SKM-1 (cell line): ENCODE data around the gene SLC1A5.

Source experiments
- DNase-seq: peaks from one replicate; lab custom pipeline; 2025; ENCODE audit not compliant: unreplicated experiment; lab: John Stamatoyannopoulos, UW

The SLC1A5 gene

DNA sequence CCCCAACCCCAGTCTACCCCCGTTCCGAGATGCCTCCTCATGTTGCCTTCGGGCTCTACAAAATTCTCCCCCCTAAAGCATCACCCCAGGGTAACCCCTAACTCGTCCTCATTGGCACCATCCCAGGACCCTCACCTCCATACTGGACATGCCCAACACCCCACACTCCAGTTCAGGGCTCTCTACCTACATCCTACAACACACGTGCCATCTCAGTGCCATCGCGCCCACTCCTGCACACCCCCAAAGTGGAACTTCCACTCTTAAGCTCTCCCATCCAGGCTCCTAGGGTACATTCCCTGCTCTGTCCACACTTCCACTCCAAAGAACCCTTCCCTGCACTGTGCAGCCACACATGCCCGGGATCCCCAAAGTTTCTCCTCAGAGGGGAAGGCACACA lies 43.4 kb downstream of the SLC1A5 start:
- DNase-seq, result no peak

DNA sequence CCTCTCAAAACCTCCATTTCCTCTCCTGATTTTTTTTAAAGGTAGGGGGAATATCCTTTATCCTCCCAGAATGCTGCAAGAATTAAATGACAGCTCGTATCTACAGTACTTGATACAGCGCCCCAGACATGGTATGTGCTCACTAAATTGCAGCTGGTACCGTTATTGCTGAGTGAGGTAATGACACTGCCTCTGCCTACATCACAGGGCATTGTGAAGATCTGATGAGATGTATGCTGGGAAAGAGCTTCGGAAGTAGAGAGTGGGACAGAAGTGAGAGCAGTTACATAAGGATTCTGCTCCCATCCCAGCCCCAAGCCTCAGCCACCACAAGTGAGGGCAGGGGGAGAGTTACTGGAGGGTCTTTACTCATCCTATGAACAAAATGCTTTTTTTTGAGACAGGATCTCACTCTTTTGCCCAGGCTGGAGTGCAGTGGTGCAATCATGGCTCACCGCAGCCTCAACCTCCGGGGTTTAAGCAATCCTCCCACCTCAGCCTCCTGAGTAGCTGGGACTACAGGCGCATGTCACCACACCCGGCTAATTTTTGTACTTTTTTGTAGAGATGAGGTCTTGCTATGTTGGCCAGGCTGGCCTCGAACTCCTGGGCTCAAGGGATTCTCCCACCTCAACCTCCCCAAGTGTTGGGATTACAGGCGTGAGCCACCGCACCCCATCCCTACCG lies 44.2 kb downstream of the SLC1A5 start:
- no peak for DNase-seq

DNA sequence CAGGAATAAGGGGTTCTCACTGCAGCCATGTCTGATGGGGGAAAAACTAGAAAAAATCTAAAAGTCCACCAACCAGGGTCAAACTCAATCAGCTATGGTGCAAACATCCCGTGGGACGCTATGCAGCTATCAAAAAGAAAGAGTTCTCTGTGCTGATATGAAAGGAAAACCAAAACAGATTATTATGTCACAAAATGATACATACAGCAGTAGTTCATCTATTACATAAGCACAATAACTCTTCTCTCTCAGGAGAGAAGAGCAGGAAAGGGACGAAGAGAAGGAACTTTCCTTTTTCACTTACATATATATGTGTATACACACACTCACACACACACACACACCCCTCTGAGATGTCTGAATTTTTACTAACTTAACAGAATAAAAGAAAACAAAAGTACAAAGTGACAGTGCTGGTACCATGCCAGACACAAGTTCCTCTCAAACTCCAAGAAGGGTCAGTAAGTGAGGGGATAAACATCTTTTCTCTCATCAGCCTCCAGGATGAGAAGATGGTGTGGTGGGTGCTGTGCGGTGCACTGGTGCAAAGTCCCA lies 45.4 kb downstream of the SLC1A5 start:
- DNase-seq, result no peak

- no peak for DNase-seq
Measured at GRCh38 chr19:46741447-46741846, 46.9 kb downstream of the SLC1A5 start.

DNA sequence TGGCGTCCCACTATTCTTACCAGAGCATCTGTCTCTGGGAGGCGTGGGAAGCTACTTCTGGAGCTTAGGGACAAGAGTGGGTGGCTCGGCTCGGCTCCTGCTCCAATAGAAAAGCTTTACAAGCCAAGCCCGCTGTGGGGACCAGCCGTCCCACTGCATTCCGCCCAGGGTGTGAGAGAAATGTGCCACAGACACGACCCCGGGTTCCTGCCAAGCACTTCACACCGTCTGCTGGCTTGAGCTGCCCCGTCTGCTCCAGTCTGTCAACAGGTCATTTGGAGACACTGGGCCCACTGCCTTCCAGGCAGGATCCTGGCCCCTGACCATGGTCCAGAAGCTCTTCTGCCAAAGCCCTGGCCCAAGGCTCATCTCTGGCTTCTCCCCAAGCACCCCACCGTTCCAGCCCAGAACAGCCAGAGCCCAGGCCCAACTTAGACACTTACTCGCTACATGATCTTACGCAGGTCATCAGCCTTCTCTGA lies 49.1 kb downstream of the SLC1A5 start:
- no peak for DNase-seq

DNA sequence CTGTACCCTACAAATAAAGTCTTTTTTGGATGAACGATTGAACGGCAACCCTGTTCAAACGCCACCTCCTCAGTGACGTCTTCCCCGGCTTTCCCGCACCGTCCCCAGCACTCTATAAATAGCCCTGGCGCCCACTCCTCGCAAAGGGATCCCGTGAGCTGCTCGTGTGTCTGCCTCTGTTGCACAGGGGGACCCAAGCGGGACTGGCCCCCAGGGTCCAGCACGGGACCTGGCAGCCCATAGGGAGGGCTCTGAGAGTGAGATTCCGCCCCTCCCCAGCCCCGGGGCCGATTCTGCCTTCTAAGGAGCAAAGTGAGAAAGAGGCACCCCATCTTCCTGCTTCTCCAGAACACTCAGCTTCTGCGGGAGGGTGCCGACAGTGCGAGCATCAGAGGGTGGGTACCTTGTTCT lies 50.6 kb downstream of the SLC1A5 start:
- DNase-seq, result no peak

- DNase-seq, result no peak
Measured at GRCh38 chr19:46737298-46737654, 51.1 kb downstream of the SLC1A5 start.

GRCh38 chr19:46736531-46737297 lies 51.7 kb downstream of the SLC1A5 start:
- no peak for DNase-seq

DNA sequence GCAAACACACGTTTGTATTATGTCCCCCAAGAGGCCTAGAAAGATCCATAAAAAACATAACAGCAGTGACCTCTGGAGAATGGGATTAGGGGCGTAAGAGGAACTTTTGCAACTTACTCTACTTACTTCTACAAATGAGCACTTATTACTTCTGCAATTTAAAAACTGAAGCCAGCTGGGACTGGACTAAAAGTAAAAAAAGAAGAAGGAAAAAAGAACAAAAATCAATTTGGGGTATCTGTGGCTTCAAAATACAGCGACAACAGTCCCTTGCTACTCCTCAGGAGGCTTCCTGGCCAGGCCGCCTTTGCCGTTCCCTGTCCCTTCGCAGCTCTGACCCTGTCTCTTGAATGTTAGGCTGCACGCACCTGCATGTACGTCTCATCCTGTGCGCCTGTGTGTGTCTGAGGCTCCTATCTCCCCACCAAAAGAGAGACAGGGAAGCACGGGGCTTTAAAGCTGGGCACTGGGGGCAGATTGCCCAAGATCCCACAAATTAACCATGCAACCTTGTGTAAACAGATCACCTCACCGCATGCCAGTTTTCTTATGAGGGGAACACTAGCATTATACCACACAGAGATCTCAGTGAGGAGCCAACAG lies 54.6 kb downstream of the SLC1A5 start:
- DNase-seq, result no peak

DNA sequence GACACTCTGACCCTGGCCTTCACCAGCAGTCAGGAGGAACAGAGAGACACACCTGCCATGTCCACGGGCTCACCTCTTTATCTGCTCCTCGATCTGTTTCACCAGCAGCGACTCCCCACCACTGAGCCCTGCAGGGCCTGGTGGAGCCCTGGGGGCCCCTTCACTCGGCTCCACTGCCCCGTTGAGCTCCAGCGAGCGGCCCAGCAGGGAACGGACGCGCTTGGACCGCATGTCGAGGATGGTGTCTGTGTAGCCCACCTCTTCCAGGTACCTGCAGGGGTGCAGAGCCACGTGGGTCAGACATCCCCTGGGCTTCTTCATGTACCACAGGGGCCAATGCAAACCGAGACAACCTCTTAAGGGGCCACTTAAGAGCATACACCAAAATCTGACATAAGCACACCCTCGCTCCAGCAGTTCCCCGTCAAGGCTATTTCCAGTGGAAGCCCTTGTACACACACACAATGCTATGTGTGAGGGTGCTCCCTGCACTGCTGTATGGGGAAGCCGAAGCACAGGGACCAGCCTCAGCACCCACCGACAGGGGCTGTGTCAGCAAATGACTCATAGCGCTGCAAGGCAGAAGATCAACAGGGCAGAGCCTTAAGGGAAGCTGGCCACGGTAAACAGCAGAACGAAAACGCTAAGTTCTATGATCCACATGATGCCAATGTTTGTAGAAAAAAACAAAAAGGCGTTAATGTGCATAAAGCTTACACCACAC lies 55.3 kb downstream of the SLC1A5 start:
- no peak for DNase-seq

DNA sequence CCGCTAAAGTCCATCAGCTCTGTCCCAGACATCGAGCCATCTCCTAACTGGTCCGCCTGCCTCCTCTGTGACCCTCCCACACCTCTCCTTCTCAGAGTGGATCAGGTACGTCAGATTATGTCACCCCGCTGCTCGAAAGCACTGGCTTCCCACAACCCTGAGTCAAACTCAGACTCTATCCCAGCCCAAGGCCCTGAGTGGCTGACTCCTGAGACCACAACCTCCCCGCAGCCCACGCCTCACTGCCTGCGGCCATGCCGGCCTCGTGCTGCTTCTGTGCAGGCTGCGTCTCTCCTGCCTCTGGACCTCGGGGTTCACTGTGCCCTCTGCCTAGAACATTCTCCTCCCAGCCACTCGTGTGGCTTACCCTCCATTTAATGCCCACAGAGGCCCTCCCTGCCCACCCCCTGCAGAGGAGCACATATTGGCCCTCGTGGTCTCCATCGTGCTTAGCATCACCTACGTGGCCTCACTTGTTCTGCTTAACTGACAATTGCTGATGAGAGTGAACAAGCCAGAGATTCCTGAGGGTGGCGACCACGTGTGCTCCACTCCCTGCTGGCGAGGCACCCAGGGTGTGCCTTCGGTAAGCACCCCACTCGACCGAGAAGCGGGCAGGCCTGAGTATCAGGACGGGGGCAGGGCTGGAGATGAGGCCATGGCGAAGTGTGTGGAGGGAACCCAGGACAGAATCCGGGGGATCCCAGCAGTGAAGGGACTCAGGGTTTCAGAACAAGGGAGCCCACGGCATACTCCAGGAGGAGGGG lies 56.0 kb downstream of the SLC1A5 start:
- no peak for DNase-seq

DNA sequence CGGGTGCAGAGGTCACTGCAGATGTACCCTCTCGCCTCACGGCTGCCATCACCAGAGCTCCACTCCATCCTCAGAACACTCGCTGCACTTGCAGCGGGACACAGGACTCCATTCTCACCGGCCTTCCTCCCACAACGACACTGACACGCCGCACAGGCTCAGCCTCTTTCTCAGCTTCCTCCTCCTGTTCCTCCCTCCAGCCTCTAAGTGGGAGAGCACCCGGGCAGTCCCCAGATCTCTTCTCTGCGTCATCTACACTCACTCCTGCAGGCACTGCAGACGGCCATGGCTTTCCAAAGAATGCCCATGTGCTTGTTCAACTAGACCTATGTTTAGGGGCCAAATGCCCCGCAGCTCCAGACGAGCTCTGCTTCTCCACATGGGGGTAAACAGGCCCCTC lies 56.8 kb downstream of the SLC1A5 start:
- no peak for DNase-seq

GRCh38 chr19:46731007-46731501 lies 57.3 kb downstream of the SLC1A5 start:
- peak; percentile 41 for DNase-seq

DNA sequence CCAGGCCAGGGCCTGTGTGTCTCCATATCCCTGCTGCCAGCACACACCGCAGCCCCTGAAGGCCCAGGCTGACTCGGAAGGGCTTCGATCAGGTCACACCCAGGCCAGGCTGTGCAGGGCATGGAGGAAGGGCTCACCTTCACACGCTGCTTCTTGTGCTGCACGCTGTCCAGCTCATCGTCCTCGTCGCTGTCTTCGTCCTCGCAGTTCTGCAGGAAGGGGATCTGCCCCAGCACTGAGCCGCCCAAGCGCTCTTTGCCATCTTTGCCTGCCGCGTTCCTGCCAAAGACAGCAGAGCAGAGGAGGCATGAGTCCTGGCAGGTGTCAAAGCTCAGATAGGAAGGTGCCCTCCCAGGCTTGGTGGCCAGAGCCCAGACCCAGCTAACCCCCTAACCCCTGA lies 57.8 kb downstream of the SLC1A5 start:
- DNase-seq, result no peak

GRCh38 chr19:46730187-46730586 lies 58.2 kb downstream of the SLC1A5 start:
- DNase-seq, result no peak

GRCh38 chr19:46729696-46730095 lies 58.7 kb downstream of the SLC1A5 start:
- no peak for DNase-seq

GRCh38 chr19:46728693-46729339 lies 59.6 kb downstream of the SLC1A5 start:
- DNase-seq, result no peak

GRCh38 chr19:46728208-46728607 lies 60.2 kb downstream of the SLC1A5 start:
- no peak for DNase-seq

GRCh38 chr19:46727757-46728156 lies 60.6 kb downstream of the SLC1A5 start:
- no peak for DNase-seq

- DNase-seq, result no peak
Measured at GRCh38 chr19:46726971-46727501, 61.4 kb downstream of the SLC1A5 start.
